ENCODE data around the gene ACOXL. TPM values are rescaled to one million over a fixed set of nuclear protein-coding genes. Genes with fewer than 3 reads are reported as not detected.

Gene ACOXL
- total and polyA plus RNA-seq, 2 of the 8 experiments (the other 6 are each of a cell fraction or from before 2014, with no cell fraction given), result 11.4 to 20.6 TPM

- TF ChIP-seq EZH2 (IDR thresholded peaks at IDR 0.05; ENCODE audit: low read depth, low read length, severe bottlenecking) (no peak), FOSL1 (IDR thresholded peaks at IDR 0.05; ENCODE audit: insufficient read depth, low read depth, low read length) (no peak), KDM5A (IDR thresholded peaks at IDR 0.05; ENCODE audit: low read length) (no peak), SP2 (IDR thresholded peaks at IDR 0.05; ENCODE audit: low read length) (no peak), SIN3A (conservative IDR thresholded peaks at IDR 0.05 in 1 of 2, IDR thresholded peaks at IDR 0.05 in 1 of 2; ENCODE audit: low read depth in 1 of 2, low read length in 2 of 2) (no peak), NRF1 (IDR thresholded peaks at IDR 0.05; ENCODE audit: low read depth, low read length) (no peak), KDM1A (IDR thresholded peaks at IDR 0.05; ENCODE audit: borderline replicate concordance, low read length) (no peak), RBBP5 (IDR thresholded peaks at IDR 0.05; ENCODE audit: borderline replicate concordance, low read depth, low read length) (no peak)
Observed at GRCh38 chr2:111133603-111134002, 401.2 kb downstream of the ACOXL start (continued).
